ENCODE measurements around the gene CLTA.

DNA sequence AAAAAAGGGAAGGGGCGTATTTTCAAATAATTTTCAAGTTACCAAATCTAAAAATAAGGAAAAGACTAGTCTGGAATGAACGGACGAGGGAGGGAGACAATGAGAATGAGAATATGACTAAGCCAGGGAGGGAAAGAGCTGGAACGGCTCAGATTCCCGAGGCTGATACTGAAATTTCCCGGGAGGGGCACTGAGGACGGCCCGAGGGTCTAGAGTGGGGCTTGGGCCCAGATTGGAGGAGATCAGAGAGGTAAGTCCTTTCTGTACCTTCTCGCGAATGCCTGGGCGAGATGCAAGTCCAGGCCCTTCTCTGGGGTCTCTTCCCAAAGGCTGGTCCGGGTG is 24.9 kb upstream of the CLTA start:
- TF ChIP-seq POLR2A (IDR thresholded peaks at IDR 0.05; ENCODE audit: low read depth, low read length), result no peak
- TF ChIP-seq, protein P1, sequence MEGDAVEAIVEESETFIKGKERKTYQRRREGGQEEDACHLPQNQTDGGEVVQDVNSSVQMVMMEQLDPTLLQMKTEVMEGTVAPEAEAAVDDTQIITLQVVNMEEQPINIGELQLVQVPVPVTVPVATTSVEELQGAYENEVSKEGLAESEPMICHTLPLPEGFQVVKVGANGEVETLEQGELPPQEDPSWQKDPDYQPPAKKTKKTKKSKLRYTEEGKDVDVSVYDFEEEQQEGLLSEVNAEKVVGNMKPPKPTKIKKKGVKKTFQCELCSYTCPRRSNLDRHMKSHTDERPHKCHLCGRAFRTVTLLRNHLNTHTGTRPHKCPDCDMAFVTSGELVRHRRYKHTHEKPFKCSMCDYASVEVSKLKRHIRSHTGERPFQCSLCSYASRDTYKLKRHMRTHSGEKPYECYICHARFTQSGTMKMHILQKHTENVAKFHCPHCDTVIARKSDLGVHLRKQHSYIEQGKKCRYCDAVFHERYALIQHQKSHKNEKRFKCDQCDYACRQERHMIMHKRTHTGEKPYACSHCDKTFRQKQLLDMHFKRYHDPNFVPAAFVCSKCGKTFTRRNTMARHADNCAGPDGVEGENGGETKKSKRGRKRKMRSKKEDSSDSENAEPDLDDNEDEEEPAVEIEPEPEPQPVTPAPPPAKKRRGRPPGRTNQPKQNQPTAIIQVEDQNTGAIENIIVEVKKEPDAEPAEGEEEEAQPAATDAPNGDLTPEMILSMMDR (IDR thresholded peaks at IDR 0.05; ENCODE audit: extremely low read depth in 1 of 2, insufficient read depth in 1 of 2, low read depth in 1 of 2, low read length in 2 of 2), result no peak

Data from endothelial cell of umbilical vein (primary cell).